Coronary artery (tissue), 2 donors: ENCODE results near the gene NSRP1.

Experiments
- DNase-seq: peaks from one replicate; pipeline ENCODE4 v3.0.0-alpha.2; 2017; ENCODE audit warnings: low spot score
- H3K27ac ChIP-seq, 2 donors: fragments of 200-600 bp; sonication (generic); one replicate each; pipeline ENCODE4 v1.5.1; 2016 to 2019
- H3K4me3 ChIP-seq: fragments of 200-600 bp; sonication (generic); 2 replicates; pipeline ENCODE4 v1.5.1; 2016; ENCODE audit warnings: mild to moderate bottlenecking, moderate library complexity
- TF ChIP-seq, protein P1 (sequence below): fragments of 200-600 bp; sonication (generic); IDR thresholded peaks from one replicate; pipeline ENCODE4 v1.5.1; 2019; ENCODE audit warnings: antibody characterized with exemption

Gene NSRP1

DNA sequence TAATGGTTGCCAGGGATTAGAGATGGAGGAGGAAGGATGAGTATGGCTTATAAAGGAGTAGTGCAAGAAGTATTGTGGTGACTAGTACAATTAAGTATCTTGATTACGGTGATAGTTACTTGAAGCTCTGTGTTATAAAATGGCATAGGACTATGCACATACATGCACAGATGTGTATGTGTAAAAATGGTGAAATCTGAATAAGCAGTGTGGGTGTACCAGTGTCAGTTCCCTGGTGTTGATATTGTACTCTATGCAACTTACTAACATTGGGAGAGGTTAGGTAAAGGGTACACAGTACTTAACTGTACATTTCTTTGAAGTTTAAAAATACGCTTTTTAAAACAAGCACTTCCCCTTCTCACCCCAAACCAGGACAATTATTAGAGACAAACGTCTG, 48.5 kb downstream of the NSRP1 start:
- no peak for DNase-seq
- no peak overlapping the region for H3K27ac ChIP-seq
- TF ChIP-seq, protein P1, sequence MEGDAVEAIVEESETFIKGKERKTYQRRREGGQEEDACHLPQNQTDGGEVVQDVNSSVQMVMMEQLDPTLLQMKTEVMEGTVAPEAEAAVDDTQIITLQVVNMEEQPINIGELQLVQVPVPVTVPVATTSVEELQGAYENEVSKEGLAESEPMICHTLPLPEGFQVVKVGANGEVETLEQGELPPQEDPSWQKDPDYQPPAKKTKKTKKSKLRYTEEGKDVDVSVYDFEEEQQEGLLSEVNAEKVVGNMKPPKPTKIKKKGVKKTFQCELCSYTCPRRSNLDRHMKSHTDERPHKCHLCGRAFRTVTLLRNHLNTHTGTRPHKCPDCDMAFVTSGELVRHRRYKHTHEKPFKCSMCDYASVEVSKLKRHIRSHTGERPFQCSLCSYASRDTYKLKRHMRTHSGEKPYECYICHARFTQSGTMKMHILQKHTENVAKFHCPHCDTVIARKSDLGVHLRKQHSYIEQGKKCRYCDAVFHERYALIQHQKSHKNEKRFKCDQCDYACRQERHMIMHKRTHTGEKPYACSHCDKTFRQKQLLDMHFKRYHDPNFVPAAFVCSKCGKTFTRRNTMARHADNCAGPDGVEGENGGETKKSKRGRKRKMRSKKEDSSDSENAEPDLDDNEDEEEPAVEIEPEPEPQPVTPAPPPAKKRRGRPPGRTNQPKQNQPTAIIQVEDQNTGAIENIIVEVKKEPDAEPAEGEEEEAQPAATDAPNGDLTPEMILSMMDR, result no peak
- H3K4me3 ChIP-seq, result no peak overlapping the region

DNA sequence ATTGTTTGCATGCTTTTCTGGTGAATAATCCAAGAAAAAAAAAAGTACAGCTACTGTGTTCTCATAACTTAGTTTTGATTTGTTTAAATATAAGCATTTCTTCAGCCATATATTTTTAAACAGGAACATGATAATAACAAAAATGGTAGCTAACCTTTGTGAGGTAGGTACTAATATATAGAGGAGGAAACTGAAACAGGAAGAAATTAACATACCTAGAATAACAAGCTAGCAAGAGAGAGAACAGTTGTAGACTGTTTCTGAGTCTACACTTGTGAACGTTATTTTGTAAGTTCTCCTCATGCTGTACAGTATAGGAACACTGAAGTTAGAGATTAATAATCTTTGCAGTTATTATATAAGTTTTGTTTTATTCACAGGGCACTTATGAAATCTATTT, 49.3 kb downstream of the NSRP1 start:
- no peak for DNase-seq
- no peak overlapping the region for H3K27ac ChIP-seq
- TF ChIP-seq, protein P1, result no peak

DNA sequence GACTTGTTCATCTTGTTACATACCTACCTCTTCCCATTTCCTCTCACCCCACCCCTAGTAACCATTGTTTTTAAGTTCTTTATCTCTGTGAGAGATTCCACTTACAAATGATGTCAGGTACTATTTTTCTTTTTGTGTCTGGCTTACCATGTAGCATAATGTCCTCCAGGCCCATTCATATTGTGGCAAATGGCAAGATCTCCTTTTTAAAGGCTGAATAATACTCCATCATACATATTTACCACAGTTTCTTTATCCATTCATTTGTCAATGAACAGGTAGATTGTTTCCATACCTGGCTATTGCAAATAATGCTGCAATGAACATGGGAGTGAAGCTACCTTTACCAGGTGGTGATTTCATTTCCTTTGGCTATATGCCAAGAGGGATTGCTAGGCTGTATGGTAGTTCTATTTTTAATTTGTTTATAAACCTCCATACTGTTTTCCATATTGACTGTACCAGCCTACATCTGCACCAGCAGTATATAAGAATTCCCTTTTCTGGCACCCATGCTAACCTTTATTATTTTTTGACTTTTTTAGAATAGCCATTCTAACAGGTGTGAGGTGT, 53.9 kb downstream of the NSRP1 start:
- no peak for DNase-seq
- TF ChIP-seq, protein P1, result no peak
- Histone ChIP-seq H3K4me3 (no peak overlapping the region), H3K27ac (no peak overlapping the region)

More for the DNA sequence above, 49.3 kb downstream of the NSRP1 start:
- H3K4me3 ChIP-seq, result no peak overlapping the region

DNA sequence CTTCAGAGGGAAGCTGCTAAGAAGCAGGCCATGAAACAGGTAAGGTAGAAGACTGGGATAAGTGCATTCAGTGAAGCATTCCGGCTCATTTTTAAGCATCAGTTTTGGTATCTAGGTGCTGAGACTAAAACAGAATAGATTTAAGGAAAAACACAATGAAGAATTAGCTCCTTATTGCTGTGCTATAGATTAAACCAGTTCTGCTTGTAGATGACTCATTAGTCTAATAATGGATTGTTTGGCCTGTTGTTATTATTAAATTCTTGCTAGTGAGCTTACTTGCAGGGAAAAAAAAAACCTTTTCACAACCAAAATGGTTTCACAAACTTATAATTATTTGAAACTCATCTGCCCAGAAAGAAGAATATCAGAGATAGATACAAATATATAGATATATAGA, 55.9 kb downstream of the NSRP1 start:
- Histone ChIP-seq H3K4me3 (no peak overlapping the region), H3K27ac (no peak overlapping the region)
- TF ChIP-seq, protein P1, result no peak
- DNase-seq, result no peak

DNA sequence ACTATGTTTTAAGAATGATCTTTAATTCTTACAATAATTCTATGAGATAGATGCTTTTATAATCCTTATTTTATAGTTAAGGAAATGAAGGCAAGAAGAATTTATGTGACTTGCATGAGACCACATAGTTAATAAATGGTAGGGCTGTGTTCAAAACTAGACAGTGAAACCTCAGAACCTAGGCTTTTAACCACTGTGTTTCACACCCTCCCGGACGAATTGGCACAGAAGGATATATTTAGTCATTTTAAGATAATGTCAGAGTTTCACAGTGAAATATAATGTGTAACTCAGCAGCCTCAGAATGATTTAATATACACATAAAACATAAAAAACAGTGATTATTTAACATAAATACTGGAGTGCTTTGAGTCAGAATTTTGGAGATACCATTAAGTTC, 57.0 kb downstream of the NSRP1 start:
- TF ChIP-seq, protein P1, result no peak
- no peak for DNase-seq
- no peak overlapping the region for H3K27ac ChIP-seq
- no peak overlapping the region for H3K4me3 ChIP-seq

DNA sequence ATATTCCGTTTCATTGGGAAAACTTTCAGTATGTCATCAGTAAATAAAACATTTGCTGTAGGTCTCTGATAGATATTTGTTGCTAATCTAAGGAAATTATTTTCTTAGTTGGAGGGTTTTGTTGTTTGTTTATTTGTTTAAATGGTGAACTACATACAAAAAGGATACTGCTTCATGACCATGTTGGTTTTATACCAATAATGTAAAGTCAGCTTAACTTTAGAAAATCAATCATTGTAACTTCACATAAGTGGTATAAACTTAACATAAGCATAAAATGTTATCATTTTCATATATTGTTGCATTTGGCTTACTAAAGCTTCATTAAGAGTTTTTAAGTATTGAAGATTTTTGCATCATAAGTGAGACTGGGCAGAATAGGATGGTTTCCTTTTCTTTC, 57.9 kb downstream of the NSRP1 start:
- TF ChIP-seq, protein P1, result no peak
- no peak for DNase-seq
- no peak overlapping the region for H3K27ac ChIP-seq
- no peak overlapping the region for H3K4me3 ChIP-seq

DNA sequence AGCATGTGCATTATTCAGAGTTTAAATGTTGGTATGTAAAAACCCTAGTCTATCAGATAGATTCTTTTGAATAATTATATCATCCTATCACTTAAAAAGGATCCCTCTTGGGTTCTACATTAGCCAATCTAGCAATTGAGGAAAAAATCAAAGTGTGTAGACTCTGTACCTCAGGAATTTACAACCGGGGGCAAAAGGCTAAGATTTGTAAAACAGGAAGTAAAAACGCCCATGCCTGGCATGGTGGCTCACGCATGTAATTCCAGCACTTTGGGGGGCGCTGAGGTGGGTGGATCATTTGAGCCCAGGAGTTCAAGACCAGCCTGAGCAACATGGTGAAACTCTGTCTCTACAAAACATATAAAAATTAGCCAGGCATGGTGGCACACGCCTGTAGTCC, 60.2 kb downstream of the NSRP1 start:
- no peak overlapping the region for H3K4me3 ChIP-seq
- DNase-seq, result no peak
- TF ChIP-seq, protein P1, result no peak
- H3K27ac ChIP-seq, result no peak overlapping the region
